GM18867 (cell line): ENCODE measurements around the gene CALR.
"Not testable (repeated sequence)": the region's sequence is repeated elsewhere in the genome, so short reads cannot be mapped to it uniquely, and the experiment has no call there.

Experiments
- ATAC-seq: cut with Tn5 transposase; IDR thresholded peaks from one replicate; pipeline ENCODE4 v1.9.1; 2021; ENCODE audit warnings: mild to moderate bottlenecking, moderate library complexity; ENCODE audit not compliant: unreplicated experiment

CALR gene

DNA sequence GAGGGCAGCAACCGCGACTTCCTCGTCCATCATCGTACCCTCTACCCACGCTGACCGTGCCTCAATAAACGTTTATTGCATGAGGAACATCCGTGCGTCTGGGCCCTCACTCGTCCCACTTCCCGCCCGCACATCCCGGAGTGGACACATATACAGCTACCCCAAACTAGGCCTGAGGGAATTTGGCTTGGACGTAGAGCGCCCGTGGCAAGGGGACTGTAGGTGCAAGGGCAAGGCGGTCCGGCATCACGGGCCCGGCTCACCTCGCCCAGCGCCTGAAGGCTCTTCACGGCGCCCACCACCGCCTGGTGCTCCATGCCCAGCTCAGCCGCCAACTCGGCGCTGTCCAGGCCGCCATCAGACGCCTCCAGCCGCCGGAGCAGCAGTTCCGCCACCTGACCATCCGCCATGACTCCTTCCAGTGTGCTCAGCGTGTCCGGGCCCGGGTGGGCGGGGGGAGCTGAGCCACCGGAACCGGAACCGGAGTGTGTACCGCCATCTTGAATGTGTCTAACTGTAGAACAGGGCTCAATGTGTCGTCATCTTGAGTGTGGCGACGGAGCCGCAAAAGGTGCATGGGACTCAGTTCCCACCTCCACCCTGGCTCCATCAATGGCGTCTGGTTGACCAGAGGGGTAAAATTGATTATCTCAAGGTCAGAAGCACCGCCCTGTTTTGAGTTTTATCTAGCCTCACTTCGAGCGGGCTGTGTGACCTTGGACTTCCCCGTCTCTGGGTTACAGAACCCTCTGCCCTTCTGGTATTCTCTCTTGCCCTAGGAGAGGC lies 4.9 kb upstream of the CALR start, which contains the start of gene FARSA:
FARSA (minus strand) TSS at position 425 of the 786 bp plus-strand sequence; CDS start at position 410, 15 bp downstream.
- peak; percentile 35 for ATAC-seq

- no peak for ATAC-seq
Measured at GRCh38 chr19:12935071-12935470, 3.3 kb upstream of the CALR start.

DNA sequence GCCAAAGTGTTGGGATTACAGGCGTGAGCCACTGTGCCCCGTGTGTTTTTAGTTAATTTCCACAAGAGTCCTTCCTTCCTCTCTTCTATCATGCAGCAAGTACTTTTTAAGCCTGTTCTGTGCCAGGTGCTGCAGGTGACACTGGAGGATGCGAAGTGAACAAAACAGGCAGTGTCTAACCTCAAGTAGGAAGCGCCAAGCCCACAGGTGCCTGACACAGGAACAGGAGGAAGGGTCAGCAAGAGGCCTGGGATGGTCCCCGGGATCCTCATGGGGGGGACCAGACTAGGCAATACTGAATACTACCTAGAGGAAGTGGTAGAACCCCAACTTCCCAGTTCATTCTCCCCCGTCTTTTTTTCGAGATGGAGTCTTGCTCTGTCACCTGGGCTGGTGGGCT lies 1.8 kb upstream of the CALR start:
- ATAC-seq, result no peak

DNA sequence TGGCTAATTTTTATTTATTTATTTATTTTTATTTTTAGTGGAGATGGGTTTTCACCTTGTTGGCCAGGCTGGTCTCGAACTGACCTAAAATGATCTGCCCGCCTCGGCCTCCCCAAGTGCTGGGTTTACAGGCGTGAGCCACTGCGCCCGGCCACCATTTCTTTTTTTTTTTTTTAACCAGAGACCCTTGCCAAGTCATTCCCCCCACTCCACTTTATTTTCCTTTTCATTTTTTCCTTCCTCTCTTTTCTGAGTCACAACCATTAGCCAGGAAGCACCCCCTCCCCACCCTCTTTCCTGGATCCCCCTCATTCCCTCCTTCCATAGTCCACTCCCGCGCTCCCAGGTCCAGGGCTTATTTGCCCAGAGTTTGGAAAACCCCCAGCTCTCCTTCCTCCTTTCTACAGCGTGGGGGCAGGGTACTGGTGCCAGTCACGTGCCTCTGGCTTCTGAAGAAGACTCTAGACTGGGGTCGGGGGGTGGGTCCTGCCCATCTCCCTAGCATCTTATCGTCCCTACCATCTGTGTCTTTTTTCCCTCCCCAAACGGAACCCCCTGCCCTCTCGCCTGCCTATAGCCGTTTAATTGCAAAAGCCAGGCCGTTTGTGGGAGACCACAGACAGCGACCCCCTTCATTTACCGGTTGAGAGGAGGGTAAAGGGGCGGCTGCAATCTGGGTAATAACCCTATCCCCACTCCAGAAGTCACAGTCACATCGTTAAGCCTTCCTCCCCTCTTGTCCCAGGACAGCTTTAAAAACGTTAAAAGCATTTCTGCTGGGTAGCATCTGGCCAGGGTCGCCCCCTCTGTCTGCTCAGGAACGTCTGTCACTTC lies 1.1 kb upstream of the CALR start:
- no peak for ATAC-seq

GRCh38 chr19:12938779-12939601 lies 581 bp downstream of the CALR start:
- peak; percentile 10 for ATAC-seq

GRCh38 chr19:12939975-12940423 lies 1.6 kb downstream of the CALR start:
- ATAC-seq, result no peak

GRCh38 chr19:12940897-12941296 lies 2.5 kb downstream of the CALR start:
- ATAC-seq, result no peak

GRCh38 chr19:12943437-12944044 lies 5.1 kb downstream of the CALR start:
- ATAC-seq, result no peak

GRCh38 chr19:12944104-12944674 lies 5.8 kb downstream of the CALR start:
- no peak for ATAC-seq

DNA sequence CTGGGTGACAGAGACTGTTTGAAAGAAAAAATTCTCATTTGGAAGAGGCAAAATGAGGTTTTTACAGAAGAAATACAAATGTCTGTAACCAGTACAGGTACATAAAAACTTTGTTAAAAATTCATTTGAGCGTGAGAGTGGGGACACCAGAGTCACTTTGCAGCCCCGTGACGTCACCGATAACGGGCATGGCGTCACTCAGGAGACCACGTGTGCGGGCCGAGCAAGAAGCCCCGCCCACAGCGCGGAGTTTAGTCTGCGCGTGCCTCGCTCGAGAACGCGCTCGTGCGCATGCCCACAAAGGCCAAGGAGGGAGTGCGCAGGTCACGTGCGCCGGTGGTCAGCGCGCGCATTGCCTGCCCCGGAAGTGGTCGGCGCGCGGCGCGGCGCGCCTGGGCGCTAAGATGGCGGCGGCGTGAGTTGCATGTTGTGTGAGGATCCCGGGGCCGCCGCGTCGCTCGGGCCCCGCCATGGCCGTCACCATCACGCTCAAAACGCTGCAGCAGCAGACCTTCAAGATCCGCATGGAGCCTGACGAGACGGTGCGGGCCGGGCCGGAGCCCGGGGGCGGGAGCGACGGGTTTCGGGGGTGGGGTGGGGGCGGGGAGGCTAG lies 7.2 kb downstream of the CALR start, which contains the start of gene RAD23A:
RAD23A (plus strand) TSS at position 384 of the 613 bp plus-strand sequence; CDS start at position 471, 87 bp downstream.
- ATAC-seq, result peak; percentile 72

DNA sequence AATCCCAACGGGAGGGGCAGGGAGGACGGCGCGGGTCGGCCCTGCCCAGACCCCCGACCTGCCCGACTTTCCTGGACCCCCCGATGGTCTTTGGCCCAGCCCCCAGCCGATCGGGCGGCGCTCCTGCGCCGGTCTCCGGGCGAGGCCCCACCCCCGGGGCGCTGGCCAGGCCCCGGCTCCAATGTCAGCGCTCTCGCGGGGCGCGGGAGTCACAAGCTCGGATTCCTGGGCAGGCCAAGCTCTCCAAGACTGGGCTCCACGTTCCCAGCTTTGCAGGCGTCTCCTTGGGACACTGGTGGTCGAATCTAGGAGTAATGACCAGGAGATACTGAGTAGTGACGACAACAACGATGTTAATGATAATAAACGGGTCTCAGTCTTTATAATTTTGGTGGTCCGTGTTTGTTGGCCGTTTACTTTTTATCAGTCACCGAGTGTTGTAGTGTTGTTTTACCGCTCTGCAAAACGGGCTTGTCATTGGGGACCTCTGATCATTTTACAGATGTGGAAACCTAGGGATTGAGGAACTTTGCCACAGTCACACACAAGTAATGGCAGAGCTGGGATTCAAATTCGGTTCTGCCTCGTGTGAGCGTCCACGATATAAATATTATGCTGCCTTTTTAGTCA lies 7.8 kb downstream of the CALR start:
- ATAC-seq, result peak; percentile 27

DNA sequence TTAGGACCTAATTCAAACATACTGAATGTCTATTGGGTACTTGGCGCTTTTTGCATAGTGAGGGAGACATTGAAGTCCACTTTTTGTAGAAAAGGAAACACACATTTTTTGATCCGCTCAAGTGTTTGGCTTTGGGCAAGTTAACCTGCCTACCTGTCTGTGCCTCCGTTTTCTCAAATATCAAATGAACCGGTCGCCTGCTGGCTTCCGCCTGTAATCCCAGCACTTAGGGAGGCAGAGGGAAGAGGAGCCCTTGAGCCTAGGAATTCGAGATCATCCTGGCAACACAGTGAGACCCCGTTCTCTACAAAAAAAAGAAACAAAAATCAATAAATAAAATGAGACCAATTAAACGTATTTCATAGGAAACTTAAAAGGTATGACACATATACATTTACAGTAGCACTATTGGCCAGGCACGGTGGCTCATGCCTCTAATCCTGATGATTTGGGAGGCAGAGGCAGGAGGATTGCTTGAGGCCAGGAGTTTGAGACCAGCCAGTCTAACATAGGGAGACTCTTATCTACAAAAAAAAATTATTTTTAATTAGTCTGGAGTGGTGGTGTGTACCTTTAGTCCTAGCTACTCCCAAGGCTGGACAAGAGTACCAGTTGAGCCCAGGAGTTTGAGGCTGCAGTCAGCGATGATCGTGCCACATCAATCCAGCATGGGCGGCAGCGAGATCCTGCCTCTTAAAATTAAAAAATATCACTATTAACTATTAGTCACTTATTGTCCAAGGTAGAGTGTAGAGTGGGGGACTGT lies 8.5 kb downstream of the CALR start:
- ATAC-seq, result no peak

DNA sequence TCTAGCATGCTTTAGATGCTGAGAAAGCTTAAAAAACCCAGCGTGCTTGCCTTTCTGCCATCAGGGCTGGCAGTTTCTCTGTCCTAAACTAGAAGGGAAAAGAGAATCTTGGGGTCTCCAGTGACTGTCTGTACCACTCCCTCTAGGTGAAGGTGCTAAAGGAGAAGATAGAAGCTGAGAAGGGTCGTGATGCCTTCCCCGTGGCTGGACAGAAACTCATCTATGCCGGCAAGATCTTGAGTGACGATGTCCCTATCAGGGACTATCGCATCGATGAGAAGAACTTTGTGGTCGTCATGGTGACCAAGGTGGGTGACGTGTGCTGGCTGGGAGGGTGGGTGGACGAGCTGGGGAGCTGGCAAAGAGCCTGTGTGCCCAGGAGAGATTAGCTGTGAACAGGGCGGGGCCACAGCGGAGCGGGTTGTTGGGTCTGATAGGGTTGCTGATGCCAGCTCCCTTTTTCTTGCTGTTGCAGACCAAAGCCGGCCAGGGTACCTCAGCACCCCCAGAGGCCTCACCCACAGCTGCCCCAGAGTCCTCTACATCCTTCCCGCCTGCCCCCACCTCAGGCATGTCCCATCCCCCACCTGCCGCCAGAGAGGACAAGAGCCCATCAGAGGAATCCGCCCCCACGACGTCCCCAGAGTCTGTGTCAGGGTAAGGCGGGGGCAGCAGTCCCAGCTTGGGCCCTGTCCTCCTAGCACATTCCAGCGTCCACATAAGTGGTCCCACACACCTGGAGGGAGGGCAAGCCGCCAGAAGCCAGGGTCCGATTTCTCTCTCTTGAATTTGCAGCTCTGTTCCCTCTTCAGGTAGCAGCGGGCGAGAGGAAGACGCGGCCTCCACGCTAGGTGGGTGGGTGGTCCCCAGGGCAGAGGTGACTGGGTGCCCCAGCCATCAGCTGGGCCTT lies 9.5 kb downstream of the CALR start:
- ATAC-seq, result no peak

GRCh38 chr19:12948612-12949362 lies 10.4 kb downstream of the CALR start:
- ATAC-seq, result no peak

GRCh38 chr19:12949363-12950283 lies 11.2 kb downstream of the CALR start:
- no peak for ATAC-seq

DNA sequence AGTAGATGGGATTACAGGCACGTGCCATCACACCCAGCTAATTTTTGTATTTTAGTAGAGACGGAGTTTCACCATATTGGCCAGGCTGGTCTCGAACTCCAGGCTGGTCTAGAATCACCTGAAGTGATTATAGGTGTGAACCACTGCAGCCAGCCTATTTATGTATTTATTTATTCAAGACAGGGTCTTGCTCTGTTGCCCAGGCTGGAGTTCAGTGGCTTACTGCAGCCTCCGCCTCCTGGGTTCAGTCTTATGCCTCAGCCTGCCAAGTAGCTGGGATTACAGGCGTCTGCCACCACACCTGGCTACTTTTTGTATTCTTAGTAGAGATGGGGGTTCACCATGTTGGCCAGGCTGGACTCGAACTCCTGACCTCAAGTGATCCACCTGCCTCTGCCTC lies 13.6 kb downstream of the CALR start:
- ATAC-seq, result not testable (repeated sequence)
